Measurements from ENCODE around the gene HOMER3.

DNA sequence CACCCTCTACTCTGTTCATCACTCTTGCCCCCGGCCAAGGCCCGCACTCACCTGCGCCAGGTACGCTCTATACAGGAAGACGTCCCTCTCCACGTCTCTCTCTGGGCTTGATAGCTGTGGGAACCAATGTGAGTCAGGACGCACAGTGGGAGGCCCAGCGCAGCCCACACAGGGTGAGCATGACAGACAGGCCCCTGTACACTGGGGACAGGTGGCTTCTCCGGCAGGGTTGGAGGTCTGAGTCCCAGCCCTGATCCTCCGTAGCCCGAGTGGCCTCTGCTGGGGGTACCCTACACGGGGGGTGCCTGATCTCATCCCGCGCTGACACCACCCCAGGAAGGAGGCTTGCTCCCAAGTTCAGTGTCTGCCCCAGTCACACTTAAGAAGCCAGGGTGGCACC is 28.1 kb downstream of the HOMER3 start:
- TF ChIP-seq, protein P1, sequence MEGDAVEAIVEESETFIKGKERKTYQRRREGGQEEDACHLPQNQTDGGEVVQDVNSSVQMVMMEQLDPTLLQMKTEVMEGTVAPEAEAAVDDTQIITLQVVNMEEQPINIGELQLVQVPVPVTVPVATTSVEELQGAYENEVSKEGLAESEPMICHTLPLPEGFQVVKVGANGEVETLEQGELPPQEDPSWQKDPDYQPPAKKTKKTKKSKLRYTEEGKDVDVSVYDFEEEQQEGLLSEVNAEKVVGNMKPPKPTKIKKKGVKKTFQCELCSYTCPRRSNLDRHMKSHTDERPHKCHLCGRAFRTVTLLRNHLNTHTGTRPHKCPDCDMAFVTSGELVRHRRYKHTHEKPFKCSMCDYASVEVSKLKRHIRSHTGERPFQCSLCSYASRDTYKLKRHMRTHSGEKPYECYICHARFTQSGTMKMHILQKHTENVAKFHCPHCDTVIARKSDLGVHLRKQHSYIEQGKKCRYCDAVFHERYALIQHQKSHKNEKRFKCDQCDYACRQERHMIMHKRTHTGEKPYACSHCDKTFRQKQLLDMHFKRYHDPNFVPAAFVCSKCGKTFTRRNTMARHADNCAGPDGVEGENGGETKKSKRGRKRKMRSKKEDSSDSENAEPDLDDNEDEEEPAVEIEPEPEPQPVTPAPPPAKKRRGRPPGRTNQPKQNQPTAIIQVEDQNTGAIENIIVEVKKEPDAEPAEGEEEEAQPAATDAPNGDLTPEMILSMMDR (IDR thresholded peaks at IDR 0.05), result no peak
- TF ChIP-seq POLR2A (IDR thresholded peaks at IDR 0.05), result no peak
